ENCODE data around the gene CPAMD8. TPM values are rescaled to one million over a fixed set of nuclear protein-coding genes. Genes with fewer than 3 reads are reported as not detected.

CPAMD8 gene
- total RNA-seq (1 to 10 TPM; 2.1 to 6.2 (median 2.9) TPM), total RNA-seq (0 to 7.3 (median 3.0) reads per million in 29 experiments)
- 1.1 TPM for total RNA-seq (2013)

- peaks cover 0 to 11% of the 10 kb centered on the region in 2 experiments for H3K4me1 ChIP-seq (ENCODE audit: control insufficient read depth in 1 of 2, extremely low read depth in 1 of 2, insufficient read depth in 2 of 2, low read length in 2 of 2)
- peaks cover 9 to 18% (median 9%) of the 10 kb centered on the region in 3 donors for H3K4me1 Mint-ChIP-seq
- no peak within 1 kb of the TSS for H3K27ac Mint-ChIP-seq
- ChIA-PET CTCF (no interaction called here), POLR2A (no interaction called here)
- peaks cover 2 to 52% of the 10 kb centered on the region in 2 experiments for H3K27me3 ChIP-seq (replicated peaks in 1 of 2; ENCODE audit: control insufficient read depth in 2 of 2, extremely low read depth in 1 of 2, insufficient read depth in 2 of 2, low read length in 1 of 2)
- ATAC-seq (replicated peaks in 1 of 4): peak in 3 of 4 experiments; percentile 28 to 56 (median 38)
- H3K9me3 Mint-ChIP-seq: peaks cover 4 to 19% (median 17%) of the 10 kb centered on the region in 3 donors
- H3K4me3 ChIP-seq (ENCODE audit: control insufficient read depth in 1 of 2, extremely low read depth in 1 of 2, low read length in 1 of 2): peak within 1 kb of the TSS; percentile 36 to 61
- H3K27me3 Mint-ChIP-seq: peaks cover 31 to 59% of the 10 kb centered on the region in 2 donors
- WGBS (ENCODE audit: insufficient coverage): 13% methylated on average over 42 of the region's 67 CpGs
- no peak for DNase-seq
- H3K27ac ChIP-seq (ENCODE audit: low read length): no peak within 1 kb of the TSS
- peak within 1 kb of the TSS; percentile 72 to 80 (median 73) for H3K4me3 Mint-ChIP-seq
- H3K36me3 ChIP-seq (ENCODE audit: control insufficient read depth in 2 of 2, extremely low read depth in 1 of 2, insufficient read depth in 1 of 2, low read length in 1 of 2): no peaks in the 10 kb centered on the region
- H3K36me3 Mint-ChIP-seq: peaks cover 13% of the 10 kb centered on the region
- no peaks in the 10 kb centered on the region for H3K9me3 ChIP-seq
Measured at GRCh38 chr19:17026706-17027534, at the start of gene CPAMD8. CPAMD8 (minus strand) TSS chr19:17026810; CDS start chr19:17026642, 168 bp downstream.

GRCh38 chr19:17075864-17076542, 49.4 kb upstream of the CPAMD8 start:
- peaks cover 2% of the 10 kb centered on the region for H3K36me3 Mint-ChIP-seq
- peak; percentile 2 to 11 (median 7) for ATAC-seq (replicated peaks in 1 of 4)
- H3K4me3 Mint-ChIP-seq: peak overlapping the region; percentile 95 to 99 (median 97)
- H3K27me3 Mint-ChIP-seq: no peaks in the 10 kb centered on the region
- CTCF ChIA-PET: interaction anchor here (0.6 to 1.6 kb wide), 2 partner anchors 50 to 138 kb away, joined by 3 to 9 read pairs; no protein-coding TSS in a partner anchor
- peak overlapping the region; percentile 37 for H3K27ac ChIP-seq (ENCODE audit: low read length)
- peak in 34 of 35 experiments; percentile 15 to 60 (median 40) for DNase-seq
- no peaks in the 10 kb centered on the region for H3K9me3 Mint-ChIP-seq
- H3K27ac Mint-ChIP-seq: peak overlapping the region; percentile 87 to 95
- peaks cover 22 to 71% of the 10 kb centered on the region in 2 experiments for H3K4me1 ChIP-seq (ENCODE audit: control insufficient read depth in 1 of 2, extremely low read depth in 1 of 2, insufficient read depth in 2 of 2, low read length in 2 of 2)
- H3K4me3 ChIP-seq (ENCODE audit: control insufficient read depth in 1 of 2, extremely low read depth in 1 of 2, low read length in 1 of 2): peak overlapping the region; percentile 74 to 82
- peaks cover 3 to 7% of the 10 kb centered on the region in 2 donors for H3K36me3 ChIP-seq (ENCODE audit: control insufficient read depth in 2 of 2, extremely low read depth in 1 of 2, insufficient read depth in 1 of 2, low read length in 1 of 2)
- WGBS (ENCODE audit: insufficient coverage): under 1% methylated on average over 40 of the region's 43 CpGs
- no peaks in the 10 kb centered on the region for H3K27me3 ChIP-seq (replicated peaks in 1 of 2; ENCODE audit: control insufficient read depth in 2 of 2, extremely low read depth in 1 of 2, insufficient read depth in 2 of 2, low read length in 1 of 2)
- POLR2A ChIA-PET: interaction anchor here (0.5 to 1.7 kb wide), 4 partner anchors 50 to 349 kb away, joined by 3 to 5 read pairs (median 5); no protein-coding TSS in a partner anchor
- no peaks in the 10 kb centered on the region for H3K9me3 ChIP-seq
- peaks cover 56 to 67% (median 64%) of the 10 kb centered on the region in 3 donors for H3K4me1 Mint-ChIP-seq

GRCh38 chr19:17075035-17075863, 48.6 kb upstream of the CPAMD8 start, which contains the start of the genes HAUS8 and MYO9B:
HAUS8 (minus strand) TSS chr19:17075452; CDS start chr19:17075422, 30 bp downstream.
MYO9B (plus strand) TSS chr19:17075777; CDS start chr19:17101718, 25,941 bp downstream.
- CTCF ChIA-PET: interaction anchor here (0.6 to 1.6 kb wide), 3 partner anchors 50 to 999 kb away, joined by 3 to 9 read pairs (median 3); partner anchors contain the start of gene TPM4 (in 1 of the 2)
- POLR2A ChIA-PET: interaction anchor here (0.6 to 0.8 kb wide), 3 partner anchors 51 to 192 kb away, joined by 3 to 5 read pairs (median 5); no protein-coding TSS in a partner anchor
- Mint-ChIP-seq H3K27ac (peak within 1 kb of the TSS; percentile 96 to 97), H3K4me3 (peak within 1 kb of the TSS; percentile 96 to 99 (median 98)), H3K9me3 (no peaks in the 10 kb centered on the region), H3K36me3 (peaks cover 6% of the 10 kb centered on the region), H3K27me3 (no peaks in the 10 kb centered on the region), H3K4me1 (peaks cover 55 to 69% (median 66%) of the 10 kb centered on the region in 3 donors)
- Histone ChIP-seq H3K36me3 (ENCODE audit: control insufficient read depth in 2 of 2, extremely low read depth in 1 of 2, insufficient read depth in 1 of 2, low read length in 1 of 2) (peaks cover 7 to 12% of the 10 kb centered on the region in 2 donors), H3K9me3 (no peaks in the 10 kb centered on the region), H3K4me1 (ENCODE audit: control insufficient read depth in 1 of 2, extremely low read depth in 1 of 2, insufficient read depth in 2 of 2, low read length in 2 of 2) (peaks cover 22 to 64% of the 10 kb centered on the region in 2 experiments), H3K27ac (ENCODE audit: low read length) (peak within 1 kb of the TSS; percentile 68), H3K27me3 (replicated peaks in 1 of 2; ENCODE audit: control insufficient read depth in 2 of 2, extremely low read depth in 1 of 2, insufficient read depth in 2 of 2, low read length in 1 of 2) (no peaks in the 10 kb centered on the region), H3K4me3 (ENCODE audit: control insufficient read depth in 1 of 2, extremely low read depth in 1 of 2, low read length in 1 of 2) (peak within 1 kb of the TSS; percentile 74 to 97)
- peak; percentile 89 to 94 (median 93) for ATAC-seq (replicated peaks in 1 of 4)
- peak; percentile 98 to 100 (median 99) for DNase-seq
- WGBS (ENCODE audit: insufficient coverage): under 1% methylated on average over 98 of the region's 103 CpGs

- Mint-ChIP-seq H3K27ac (peak overlapping the region; percentile 96 to 97), H3K36me3 (peaks cover 7% of the 10 kb centered on the region), H3K4me3 (peak overlapping the region; percentile 96 to 99 (median 98)), H3K27me3 (no peaks in the 10 kb centered on the region), H3K4me1 (peaks cover 51 to 66% (median 66%) of the 10 kb centered on the region in 3 donors), H3K9me3 (no peaks in the 10 kb centered on the region)
- 15% methylated on average over 8 of the region's 11 CpGs for whole genome bisulfite sequencing (ENCODE audit: insufficient coverage)
- DNase-seq (peak in 2 of 35 experiments; percentile 8 to 14), ATAC-seq (replicated peaks in 1 of 4) (no peak)
- H3K4me1 ChIP-seq (ENCODE audit: control insufficient read depth in 1 of 2, extremely low read depth in 1 of 2, insufficient read depth in 2 of 2, low read length in 2 of 2): peaks cover 22 to 60% of the 10 kb centered on the region in 2 experiments
- no peaks in the 10 kb centered on the region for H3K9me3 ChIP-seq
- peaks cover 7 to 13% of the 10 kb centered on the region in 2 donors for H3K36me3 ChIP-seq (ENCODE audit: control insufficient read depth in 2 of 2, extremely low read depth in 1 of 2, insufficient read depth in 1 of 2, low read length in 1 of 2)
- peak overlapping the region; percentile 68 for H3K27ac ChIP-seq (ENCODE audit: low read length)
- peak overlapping the region; percentile 74 to 97 for H3K4me3 ChIP-seq (ENCODE audit: control insufficient read depth in 1 of 2, extremely low read depth in 1 of 2, low read length in 1 of 2)
- H3K27me3 ChIP-seq (replicated peaks in 1 of 2; ENCODE audit: control insufficient read depth in 2 of 2, extremely low read depth in 1 of 2, insufficient read depth in 2 of 2, low read length in 1 of 2): no peaks in the 10 kb centered on the region
- POLR2A ChIA-PET: no interaction called here
- CTCF ChIA-PET: interaction anchor here in 1 of 2 donors (0.6 to 1.6 kb wide), 3 partner anchors 19 to 999 kb away, joined by 3 read pairs; partner anchors contain the start of gene TPM4
Measured at GRCh38 chr19:17074634-17075034, 48.0 kb upstream of the CPAMD8 start.

GRCh38 chr19:17073869-17074633, 47.4 kb upstream of the CPAMD8 start:
- Histone ChIP-seq H3K4me3 (ENCODE audit: control insufficient read depth in 1 of 2, extremely low read depth in 1 of 2, low read length in 1 of 2) (peak overlapping the region; percentile 74 to 97), H3K27me3 (replicated peaks in 1 of 2; ENCODE audit: control insufficient read depth in 2 of 2, extremely low read depth in 1 of 2, insufficient read depth in 2 of 2, low read length in 1 of 2) (no peaks in the 10 kb centered on the region), H3K4me1 (ENCODE audit: control insufficient read depth in 1 of 2, extremely low read depth in 1 of 2, insufficient read depth in 2 of 2, low read length in 2 of 2) (peaks cover 17 to 54% of the 10 kb centered on the region in 2 experiments), H3K27ac (ENCODE audit: low read length) (peak overlapping the region; percentile 68), H3K9me3 (no peaks in the 10 kb centered on the region), H3K36me3 (ENCODE audit: control insufficient read depth in 2 of 2, extremely low read depth in 1 of 2, insufficient read depth in 1 of 2, low read length in 1 of 2) (peaks cover 7 to 14% of the 10 kb centered on the region in 2 donors)
- ChIA-PET POLR2A (no interaction called here), CTCF (interaction anchor here in 1 of 2 donors (0.9 kb wide), 1 partner anchor 20 kb away, joined by 3 read pairs; no protein-coding TSS in a partner anchor)
- ATAC-seq (replicated peaks in 1 of 4) (no peak), DNase-seq (peak in 8 of 35 experiments; percentile 7 to 38 (median 12))
- no peaks in the 10 kb centered on the region for H3K9me3 Mint-ChIP-seq
- WGBS (ENCODE audit: insufficient coverage): 29% methylated on average over 15 of the region's 18 CpGs
- H3K27me3 Mint-ChIP-seq: no peaks in the 10 kb centered on the region
- H3K4me1 Mint-ChIP-seq: peaks cover 45 to 60% (median 60%) of the 10 kb centered on the region in 3 donors
- H3K36me3 Mint-ChIP-seq: peaks cover 7% of the 10 kb centered on the region
- peak overlapping the region; percentile 96 to 99 (median 98) for H3K4me3 Mint-ChIP-seq
- H3K27ac Mint-ChIP-seq: peak overlapping the region; percentile 96 to 97
